ENCODE measurements around the gene WSCD2.

Gene WSCD2

DNA sequence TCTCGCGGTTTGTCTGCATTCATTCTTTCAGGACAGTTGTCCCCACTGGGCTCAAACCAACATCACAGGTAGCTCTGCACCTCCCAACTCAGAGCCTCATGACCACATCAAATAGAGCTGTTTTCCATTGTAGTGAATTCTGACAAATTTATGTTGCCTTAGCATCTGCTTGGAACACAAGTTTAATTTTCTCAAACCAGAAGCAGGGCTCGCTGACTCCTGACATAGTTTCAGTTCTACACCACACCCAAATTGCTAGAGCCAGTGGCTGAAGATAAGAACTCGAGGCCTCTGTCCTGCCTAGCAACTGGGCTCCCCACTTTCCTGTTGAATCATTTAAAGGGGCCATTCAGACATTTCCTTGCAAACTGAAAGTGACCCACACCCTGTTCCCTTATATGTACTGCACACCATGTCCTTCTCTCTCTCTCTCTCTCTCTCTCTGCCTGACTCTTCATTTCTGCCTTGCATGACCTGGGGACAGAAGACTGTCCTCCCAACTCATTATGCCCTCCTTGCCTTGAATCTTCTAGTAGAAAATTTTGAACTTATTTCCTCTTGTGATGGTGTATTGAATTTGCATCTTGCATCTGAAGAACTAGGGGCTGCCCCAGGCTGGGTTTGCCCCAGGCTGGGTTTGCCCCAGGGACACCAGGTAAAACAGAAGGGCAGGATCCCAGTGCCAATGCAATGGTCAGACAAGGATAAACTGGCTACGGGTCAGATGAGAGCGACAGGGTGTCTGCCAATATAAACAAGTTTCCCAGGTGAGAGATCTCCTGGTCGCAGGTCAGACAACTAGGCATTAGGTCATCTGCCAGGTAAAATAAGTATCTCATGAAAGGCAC lies 9.7 kb upstream of the WSCD2 start:
- peak; percentile 23 for DNase-seq (ENCODE audit: extremely low spot score)

GRCh38 chr12:108119974-108120862 lies 8.9 kb upstream of the WSCD2 start:
- TF ChIP-seq, protein P1, sequence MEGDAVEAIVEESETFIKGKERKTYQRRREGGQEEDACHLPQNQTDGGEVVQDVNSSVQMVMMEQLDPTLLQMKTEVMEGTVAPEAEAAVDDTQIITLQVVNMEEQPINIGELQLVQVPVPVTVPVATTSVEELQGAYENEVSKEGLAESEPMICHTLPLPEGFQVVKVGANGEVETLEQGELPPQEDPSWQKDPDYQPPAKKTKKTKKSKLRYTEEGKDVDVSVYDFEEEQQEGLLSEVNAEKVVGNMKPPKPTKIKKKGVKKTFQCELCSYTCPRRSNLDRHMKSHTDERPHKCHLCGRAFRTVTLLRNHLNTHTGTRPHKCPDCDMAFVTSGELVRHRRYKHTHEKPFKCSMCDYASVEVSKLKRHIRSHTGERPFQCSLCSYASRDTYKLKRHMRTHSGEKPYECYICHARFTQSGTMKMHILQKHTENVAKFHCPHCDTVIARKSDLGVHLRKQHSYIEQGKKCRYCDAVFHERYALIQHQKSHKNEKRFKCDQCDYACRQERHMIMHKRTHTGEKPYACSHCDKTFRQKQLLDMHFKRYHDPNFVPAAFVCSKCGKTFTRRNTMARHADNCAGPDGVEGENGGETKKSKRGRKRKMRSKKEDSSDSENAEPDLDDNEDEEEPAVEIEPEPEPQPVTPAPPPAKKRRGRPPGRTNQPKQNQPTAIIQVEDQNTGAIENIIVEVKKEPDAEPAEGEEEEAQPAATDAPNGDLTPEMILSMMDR (IDR thresholded peaks at IDR 0.05; ENCODE audit: control extremely low read depth, extremely low read depth, low read depth, missing control alignments): no peak
- ChIA-PET CTCF (interaction anchor here (1.3 kb wide), 1 partner anchor 392 kb away, joined by 3 read pairs; no protein-coding TSS in a partner anchor), POLR2A (no interaction called here)
- DNase-seq (ENCODE audit: extremely low spot score): no peak

More for the DNA sequence above, 9.7 kb upstream of the WSCD2 start:
- ChIA-PET POLR2A (no interaction called here), CTCF (interaction anchor here (1.3 kb wide), 1 partner anchor 393 kb away, joined by 3 read pairs; no protein-coding TSS in a partner anchor)
- TF ChIP-seq, protein P1 (IDR thresholded peaks at IDR 0.05; ENCODE audit: control extremely low read depth, extremely low read depth, low read depth, missing control alignments): no peak

- TF ChIP-seq, protein P1 (IDR thresholded peaks at IDR 0.05; ENCODE audit: control extremely low read depth, extremely low read depth, low read depth, missing control alignments): no peak
- no peak for DNase-seq (ENCODE audit: extremely low spot score)
- POLR2A ChIA-PET: no interaction called here
- CTCF ChIA-PET: no interaction called here
These were observed 8.3 kb upstream of the WSCD2 start for GRCh38 chr12:108120863-108121165.

GRCh38 chr12:108121320-108121719 lies 7.8 kb upstream of the WSCD2 start:
- CTCF ChIA-PET: no interaction called here
- TF ChIP-seq, protein P1 (IDR thresholded peaks at IDR 0.05; ENCODE audit: control extremely low read depth, extremely low read depth, low read depth, missing control alignments): no peak
- DNase-seq (ENCODE audit: extremely low spot score): no peak
- POLR2A ChIA-PET: no interaction called here

GRCh38 chr12:108121728-108122471 lies 7.2 kb upstream of the WSCD2 start:
- TF ChIP-seq, protein P1 (IDR thresholded peaks at IDR 0.05; ENCODE audit: control extremely low read depth, extremely low read depth, low read depth, missing control alignments): no peak
- no peak for DNase-seq (ENCODE audit: extremely low spot score)
- POLR2A ChIA-PET: no interaction called here
- CTCF ChIA-PET: no interaction called here

GRCh38 chr12:108122644-108123043 lies 6.4 kb upstream of the WSCD2 start:
- ChIA-PET CTCF (no interaction called here), POLR2A (no interaction called here)
- TF ChIP-seq, protein P1 (IDR thresholded peaks at IDR 0.05; ENCODE audit: control extremely low read depth, extremely low read depth, low read depth, missing control alignments): no peak
- DNase-seq (ENCODE audit: extremely low spot score): no peak
